Daoy (cell line): Measurements from ENCODE around the gene MOCS3. TPM values are rescaled to one million over a fixed set of nuclear protein-coding genes. Genes with fewer than 3 reads are reported as not detected.

Experiments used
- DNase-seq: peaks from one replicate; pipeline ENCODE4 v3.0.0-alpha.2; 2015; ENCODE audit warnings: low read depth
- total RNA-seq: library from RNA; depleted of rRNA; stranded (reverse); fragments of >200 nt; shearing (Covaris generic); gene quantifications from 2 replicates; pipeline ENCODE4 v1.2.3, GENCODE V29; 2014

MOCS3 gene
- total RNA-seq, 1 experiment from 2014 or later, result 7.4 TPM

DNA sequence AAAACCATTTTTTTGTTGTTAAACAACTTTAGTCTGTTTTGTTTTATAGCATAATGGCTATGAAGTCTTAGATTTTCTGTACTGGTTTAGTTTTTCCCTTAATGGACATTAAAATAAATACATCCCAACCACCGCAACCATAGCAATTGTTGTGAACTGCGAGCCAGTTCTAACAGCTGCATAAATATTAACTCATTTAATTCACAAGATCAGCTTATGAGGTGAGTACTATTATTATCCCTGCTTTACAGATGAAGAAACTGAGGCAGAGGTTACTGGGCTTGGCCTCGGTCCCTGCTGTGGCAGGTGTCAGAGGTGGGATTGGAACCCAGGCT, 23.1 kb downstream of the MOCS3 start:
- DNase-seq, result no peak

DNA sequence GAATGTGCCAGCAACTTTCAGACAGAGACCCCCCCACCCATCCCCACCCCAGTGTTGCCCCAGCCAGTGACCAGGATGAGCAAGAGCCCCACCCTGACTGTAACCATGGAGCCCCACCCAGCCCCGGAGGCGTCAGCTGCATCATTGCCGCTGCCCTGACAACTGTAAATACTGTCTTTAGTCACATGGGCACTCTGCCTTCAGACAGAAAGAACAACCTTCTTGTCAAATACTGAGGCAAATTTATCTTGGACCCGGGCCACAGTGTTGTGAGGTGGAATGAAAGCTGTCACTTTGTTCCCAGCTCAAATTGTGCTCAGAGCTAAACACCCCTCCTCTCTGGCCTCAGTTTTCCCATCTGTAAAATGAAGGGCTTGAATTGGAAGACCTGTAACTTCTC, 23.7 kb downstream of the MOCS3 start:
- peak; percentile 69 for DNase-seq

DNA sequence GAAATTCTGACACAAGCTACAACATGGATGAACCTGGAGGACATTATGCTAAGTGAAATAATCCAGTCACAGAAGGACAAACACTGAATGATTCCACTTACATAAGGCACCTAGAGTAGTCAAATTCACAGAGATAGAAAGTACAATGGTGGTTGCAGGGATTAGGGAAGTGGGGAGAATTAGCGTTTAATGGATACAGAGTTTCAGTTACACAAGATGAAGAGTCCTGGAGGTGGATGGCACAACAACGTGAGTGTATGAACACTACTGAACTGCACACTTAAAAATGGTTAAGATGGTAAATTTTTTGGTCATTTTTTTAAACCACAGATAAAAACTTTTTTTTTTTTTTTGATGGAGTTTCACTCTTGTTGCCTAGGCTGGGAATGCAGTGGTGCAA, 24.7 kb downstream of the MOCS3 start:
- DNase-seq, result no peak

GRCh38 chr20:50987493-50988210, 29.0 kb downstream of the MOCS3 start:
- peak; percentile 86 for DNase-seq

DNA sequence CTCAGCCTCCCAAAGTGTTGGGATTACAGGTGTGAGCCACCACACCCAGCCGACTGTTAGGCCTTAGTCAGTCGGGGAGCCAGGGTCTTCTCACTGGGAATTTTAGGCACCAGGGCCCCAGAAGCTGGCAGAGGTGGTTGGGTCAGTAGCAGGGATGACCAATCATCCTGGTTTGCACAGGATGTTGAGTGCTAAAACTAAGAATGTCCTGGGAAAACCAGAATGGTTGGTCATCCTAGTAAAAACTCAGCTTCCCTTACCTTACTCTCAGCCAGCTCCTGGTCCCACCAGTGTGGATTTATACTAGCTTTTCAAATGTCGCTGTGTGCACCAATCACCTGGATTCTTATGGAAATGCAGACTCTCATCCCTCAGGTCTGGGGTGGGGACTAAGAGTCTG, 32.5 kb downstream of the MOCS3 start:
- no peak for DNase-seq

- DNase-seq, result no peak
Observed at GRCh38 chr20:50992336-50992732, 33.7 kb downstream of the MOCS3 start.

- DNase-seq, result peak; percentile 69
Observed at GRCh38 chr20:50992733-50993457, 34.3 kb downstream of the MOCS3 start.

DNA sequence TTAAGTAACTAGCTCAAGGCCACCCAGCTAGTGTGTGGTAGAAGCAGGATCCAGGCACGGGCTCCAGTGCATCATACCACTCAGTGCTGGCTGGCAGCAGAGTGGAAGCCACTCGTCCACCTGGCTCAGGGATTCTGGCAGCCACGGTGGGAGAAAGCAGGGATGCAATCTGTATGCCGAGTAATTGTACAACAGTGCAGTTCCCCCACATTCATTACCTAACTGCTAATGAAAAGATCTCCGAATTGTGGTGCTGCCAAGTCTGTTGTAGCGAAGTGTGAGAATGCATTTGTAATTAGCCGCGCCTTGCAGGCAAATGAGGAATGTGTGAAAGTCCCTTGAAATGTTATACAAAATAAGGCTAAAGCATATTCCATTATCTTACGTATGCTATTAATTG, 35.3 kb downstream of the MOCS3 start:
- no peak for DNase-seq

- no peak for DNase-seq
Observed at GRCh38 chr20:50995506-50995905, 36.9 kb downstream of the MOCS3 start.

- DNase-seq, result peak; percentile 54
Observed at GRCh38 chr20:50996901-50997865, 38.6 kb downstream of the MOCS3 start.

- no peak for DNase-seq
Observed at GRCh38 chr20:50999355-50999754, 40.7 kb downstream of the MOCS3 start.

GRCh38 chr20:51001430-51002265, 43.0 kb downstream of the MOCS3 start:
- DNase-seq, result no peak

DNA sequence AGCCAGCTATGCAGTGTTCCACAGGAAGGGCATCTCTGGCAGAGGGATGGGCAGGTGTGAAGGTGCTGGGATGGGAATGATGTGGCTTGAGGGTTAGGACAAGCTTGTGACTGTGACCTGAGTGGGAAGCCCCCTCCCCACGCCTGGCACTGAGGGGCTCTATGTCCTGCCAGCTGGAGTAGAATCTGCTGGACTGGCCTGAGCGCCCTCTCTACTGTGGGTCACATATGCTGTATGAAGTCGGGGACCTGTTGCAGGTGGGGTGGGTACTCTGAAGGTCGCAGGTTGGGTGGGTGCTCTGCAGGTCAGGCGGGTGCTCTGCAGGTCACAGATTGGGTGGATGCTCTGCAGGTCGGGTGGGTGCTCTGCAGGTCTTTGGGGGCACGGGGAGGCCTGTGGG, 44.0 kb downstream of the MOCS3 start:
- no peak for DNase-seq

- DNase-seq, result no peak
Observed at GRCh38 chr20:51003753-51004152, 45.1 kb downstream of the MOCS3 start.

DNA sequence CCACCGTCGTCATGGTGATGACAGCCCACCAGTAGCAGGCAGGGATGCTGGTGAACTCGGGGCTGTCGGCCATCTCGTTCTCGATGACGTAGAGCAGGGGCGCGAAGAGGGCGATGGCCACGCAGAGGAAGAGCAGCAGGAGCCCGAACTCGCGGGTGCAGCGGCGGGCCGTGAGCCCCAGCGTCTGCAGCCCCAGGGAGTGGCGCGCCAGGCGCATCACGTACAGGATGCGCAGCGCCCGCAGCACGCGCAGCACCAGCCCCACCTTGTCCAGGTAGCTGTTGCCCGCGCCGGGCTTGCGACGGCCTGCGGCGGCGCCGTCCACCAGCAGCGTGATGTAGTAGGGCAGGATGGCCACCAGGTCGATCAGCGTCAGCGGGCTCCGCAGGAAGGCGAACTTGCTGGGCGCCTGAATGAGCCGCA, 45.7 kb downstream of the MOCS3 start:
- DNase-seq, result no peak

DNA sequence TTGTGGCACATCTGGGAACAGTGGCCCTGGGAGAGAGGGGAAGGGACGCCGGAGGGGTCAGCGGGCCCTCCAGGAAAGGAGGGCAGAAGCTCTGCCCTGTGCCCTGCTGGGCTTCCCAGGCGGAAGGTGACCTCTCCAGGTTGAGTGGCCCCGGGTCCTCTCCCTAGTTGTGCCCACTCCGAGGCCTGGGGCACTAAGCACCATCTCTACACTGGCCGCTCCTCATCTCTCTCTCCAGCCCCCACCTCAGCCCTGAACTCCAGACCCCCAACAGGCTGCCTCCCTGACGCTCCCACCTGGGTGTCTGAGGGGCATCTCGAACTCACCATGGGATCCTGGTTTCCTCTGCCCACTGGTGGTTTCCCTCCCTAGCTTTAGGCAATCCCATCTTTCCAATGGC, 46.2 kb downstream of the MOCS3 start:
- DNase-seq, result no peak

DNA sequence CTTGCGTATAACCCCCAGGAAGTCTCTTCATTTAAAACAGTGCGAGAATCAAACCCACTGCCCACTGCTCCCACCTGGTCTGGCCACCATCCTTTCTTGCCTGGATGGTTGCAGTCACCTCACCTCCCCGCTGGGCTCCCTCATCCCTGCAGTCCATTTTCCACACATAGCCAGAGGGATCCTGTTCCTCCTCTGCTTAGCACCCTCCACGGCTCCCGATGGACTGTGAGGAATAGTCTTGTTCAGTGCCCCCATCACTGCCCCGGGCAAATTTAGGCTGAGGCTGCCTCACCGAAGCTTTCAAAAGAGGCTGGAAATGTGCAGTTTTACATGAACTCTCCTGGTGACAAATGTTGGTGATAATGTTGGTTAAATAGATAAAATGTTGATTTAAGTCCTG, 46.6 kb downstream of the MOCS3 start:
- DNase-seq, result no peak

GRCh38 chr20:51008718-51009117, 50.1 kb downstream of the MOCS3 start:
- no peak for DNase-seq

DNA sequence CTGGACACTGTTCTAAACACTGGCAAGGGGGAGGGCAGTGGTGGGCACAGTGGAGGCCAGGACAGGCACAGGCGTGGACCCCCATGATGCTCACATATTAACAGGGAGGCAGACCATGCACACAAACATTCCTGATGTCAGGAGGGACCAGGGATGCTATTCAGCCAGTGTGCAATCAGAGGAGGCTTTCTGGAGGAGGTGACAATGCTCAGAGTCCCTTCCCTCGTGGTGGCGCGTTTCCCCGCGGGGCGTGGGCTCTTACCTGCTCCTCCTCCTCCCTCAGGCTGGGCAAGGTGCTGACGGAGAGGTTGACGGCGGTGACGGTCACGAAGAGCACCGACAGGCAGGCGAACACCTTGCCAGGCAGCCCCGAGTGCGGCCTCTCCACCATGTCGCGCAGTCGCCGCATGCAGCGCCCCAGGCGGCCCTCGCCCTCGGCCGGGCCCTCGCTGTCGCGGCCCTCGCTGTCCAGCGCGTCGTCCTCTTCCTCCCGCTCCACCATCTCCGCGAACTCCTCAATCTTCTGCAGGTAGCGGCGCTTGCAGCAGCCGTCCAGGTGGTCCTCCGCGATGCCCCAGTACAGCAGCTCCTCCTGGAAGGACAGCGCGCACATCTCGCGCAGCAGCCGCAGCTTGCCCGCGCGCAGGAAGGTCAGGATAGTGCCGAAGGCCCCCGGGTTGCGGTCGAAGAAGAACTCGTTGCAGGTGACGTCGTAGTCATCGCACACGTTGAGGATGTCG, 50.9 kb downstream of the MOCS3 start:
- no peak for DNase-seq

- DNase-seq, result no peak
Observed at GRCh38 chr20:51010043-51010365, 51.4 kb downstream of the MOCS3 start.

DNA sequence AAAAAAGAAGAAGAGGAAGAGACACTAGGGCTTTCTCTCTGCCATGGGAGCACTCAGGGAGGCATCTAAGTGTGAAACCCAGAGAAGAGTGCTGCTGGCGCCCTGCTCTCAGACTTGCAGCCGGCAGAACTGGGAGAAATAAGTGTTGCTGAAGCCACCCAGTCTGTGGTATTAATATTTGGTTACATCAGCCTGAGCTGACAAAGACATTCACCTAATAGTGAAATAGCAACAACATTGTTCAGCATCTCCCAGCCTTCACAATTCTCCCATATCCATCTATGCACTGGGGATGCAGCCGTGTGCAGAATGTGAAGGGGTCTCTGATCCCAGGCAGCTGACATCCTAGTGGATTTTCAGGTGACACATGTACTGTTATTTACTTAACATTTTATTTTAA, 52.3 kb downstream of the MOCS3 start:
- DNase-seq, result no peak
